Neural progenitor cell (in vitro differentiated cells): ENCODE measurements around the gene SLC45A1.

ENCODE experiments used
- EZH2 ChIP-seq: fragments of 200-600 bp; sonication (generic); IDR thresholded peaks from 2 replicates; pipeline ENCODE4 v1.6.1; 2017; ENCODE audit warnings: antibody characterized with exemption, mild to moderate bottlenecking, moderate library complexity
- EZH2phosphoT487 ChIP-seq: fragments of 200-600 bp; sonication (generic); IDR thresholded peaks from 2 replicates; pipeline ENCODE4 v1.6.1; 2017; ENCODE audit warnings: antibody characterized with exemption
- TF ChIP-seq, protein P1 (sequence below): fragments of 200-600 bp; sonication (generic); IDR thresholded peaks from 2 replicates; pipeline ENCODE4 v1.5.1; 2017; ENCODE audit warnings: antibody characterized with exemption, mild to moderate bottlenecking

DNA sequence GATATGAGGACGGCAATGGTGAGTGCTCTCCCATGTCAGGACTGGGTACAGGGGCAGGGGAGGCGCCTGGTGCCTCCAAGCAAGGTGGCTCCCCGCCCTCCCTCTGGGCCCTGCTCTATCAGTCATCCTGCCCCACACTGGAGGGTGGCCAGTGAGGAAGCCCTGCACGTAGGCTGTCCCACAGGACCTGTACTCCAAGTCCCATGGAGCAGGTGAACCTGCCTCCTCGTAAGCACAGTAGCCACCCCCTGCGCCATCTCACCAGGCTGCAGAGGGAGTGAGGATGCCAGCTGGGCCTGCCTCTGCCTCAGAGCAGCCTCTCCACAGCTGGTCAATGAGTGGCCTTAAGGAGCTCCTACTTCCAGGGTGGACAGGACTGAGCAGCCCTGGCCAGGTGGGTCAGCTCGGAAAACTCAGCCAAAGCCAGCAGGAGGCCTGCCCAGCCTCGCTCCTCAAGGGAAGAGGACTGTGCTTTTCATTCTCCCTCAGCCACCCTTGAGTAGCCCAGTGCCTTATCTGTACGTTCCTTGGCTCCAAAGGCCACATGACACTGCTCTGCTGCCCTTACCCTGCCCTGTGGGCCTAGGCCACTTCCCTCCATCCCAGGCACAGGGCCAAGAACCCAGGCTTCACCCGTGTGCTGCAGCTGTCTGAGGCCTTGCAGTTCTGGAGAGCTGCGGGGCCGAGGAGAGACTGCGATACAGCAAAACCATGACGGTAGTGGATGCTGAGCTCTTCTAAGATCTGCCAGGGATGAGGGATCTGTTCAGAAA lies 39.6 kb downstream of the SLC45A1 start:
- TF ChIP-seq, protein P1, sequence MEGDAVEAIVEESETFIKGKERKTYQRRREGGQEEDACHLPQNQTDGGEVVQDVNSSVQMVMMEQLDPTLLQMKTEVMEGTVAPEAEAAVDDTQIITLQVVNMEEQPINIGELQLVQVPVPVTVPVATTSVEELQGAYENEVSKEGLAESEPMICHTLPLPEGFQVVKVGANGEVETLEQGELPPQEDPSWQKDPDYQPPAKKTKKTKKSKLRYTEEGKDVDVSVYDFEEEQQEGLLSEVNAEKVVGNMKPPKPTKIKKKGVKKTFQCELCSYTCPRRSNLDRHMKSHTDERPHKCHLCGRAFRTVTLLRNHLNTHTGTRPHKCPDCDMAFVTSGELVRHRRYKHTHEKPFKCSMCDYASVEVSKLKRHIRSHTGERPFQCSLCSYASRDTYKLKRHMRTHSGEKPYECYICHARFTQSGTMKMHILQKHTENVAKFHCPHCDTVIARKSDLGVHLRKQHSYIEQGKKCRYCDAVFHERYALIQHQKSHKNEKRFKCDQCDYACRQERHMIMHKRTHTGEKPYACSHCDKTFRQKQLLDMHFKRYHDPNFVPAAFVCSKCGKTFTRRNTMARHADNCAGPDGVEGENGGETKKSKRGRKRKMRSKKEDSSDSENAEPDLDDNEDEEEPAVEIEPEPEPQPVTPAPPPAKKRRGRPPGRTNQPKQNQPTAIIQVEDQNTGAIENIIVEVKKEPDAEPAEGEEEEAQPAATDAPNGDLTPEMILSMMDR, result no peak
- no peak for TF ChIP-seq EZH2phosphoT487
- no peak for TF ChIP-seq EZH2
